Mesothelial cell of epicardium (in vitro differentiated cells): Measurements from ENCODE around the gene MAEA. TPM values are rescaled to one million over a fixed set of nuclear protein-coding genes. Genes with fewer than 3 reads are reported as not detected.

Experiments used
- DNase-seq, 2 experiments: peaks; one replicate each; pipeline ENCODE4 v3.0.0; 2021; ENCODE audit warnings: low spot score in 2 of 2; ENCODE audit not compliant: unreplicated experiment in 2 of 2
- H3K27ac Mint-ChIP-seq: 2 replicates; pipeline ENCODE4 v1.8.0; 2021; ENCODE audit warnings: mixed read lengths
- H3K27me3 Mint-ChIP-seq: 2 replicates; pipeline ENCODE4 v1.8.0; 2021; ENCODE audit warnings: low read depth, mixed read lengths
- H3K36me3 Mint-ChIP-seq: 2 replicates; pipeline ENCODE4 v1.8.0; 2021; ENCODE audit warnings: mixed read lengths
- H3K4me1 Mint-ChIP-seq: 2 replicates; pipeline ENCODE4 v1.8.0; 2021; ENCODE audit warnings: mixed read lengths
- H3K4me3 Mint-ChIP-seq: 2 replicates; pipeline ENCODE4 v1.8.0; 2021; ENCODE audit warnings: mild to moderate bottlenecking, moderate library complexity, mixed read lengths
- H3K9me3 Mint-ChIP-seq: 2 replicates; pipeline ENCODE4 v1.8.0; 2021; ENCODE audit warnings: mixed read lengths
- total RNA-seq: library from RNA; stranded (reverse); gene quantifications from 3 replicates; pipeline ENCODE4 v1.2.1, GENCODE V29; 2021
- TF ChIP-seq, protein P1 (sequence below): fragments of 200-600 bp; sonication (generic); IDR thresholded peaks from one replicate; pipeline ENCODE4 v1.5.0; 2021; ENCODE audit warnings: antibody characterized with exemption; ENCODE audit not compliant: unreplicated experiment

Gene MAEA
- total RNA-seq, 1 donor from 2014 or later, result 73.4 TPM

GRCh38 chr4:1252928-1253492 lies 36.7 kb upstream of the MAEA start:
- Mint-ChIP-seq H3K4me1 (no peaks in the 10 kb centered on the region), H3K27ac (no peak overlapping the region), H3K9me3 (peaks cover 56% of the 10 kb centered on the region), H3K4me3 (no peak overlapping the region), H3K36me3 (peaks cover 48% of the 10 kb centered on the region), H3K27me3 (no peaks in the 10 kb centered on the region)
- no peak for DNase-seq
- TF ChIP-seq, protein P1, sequence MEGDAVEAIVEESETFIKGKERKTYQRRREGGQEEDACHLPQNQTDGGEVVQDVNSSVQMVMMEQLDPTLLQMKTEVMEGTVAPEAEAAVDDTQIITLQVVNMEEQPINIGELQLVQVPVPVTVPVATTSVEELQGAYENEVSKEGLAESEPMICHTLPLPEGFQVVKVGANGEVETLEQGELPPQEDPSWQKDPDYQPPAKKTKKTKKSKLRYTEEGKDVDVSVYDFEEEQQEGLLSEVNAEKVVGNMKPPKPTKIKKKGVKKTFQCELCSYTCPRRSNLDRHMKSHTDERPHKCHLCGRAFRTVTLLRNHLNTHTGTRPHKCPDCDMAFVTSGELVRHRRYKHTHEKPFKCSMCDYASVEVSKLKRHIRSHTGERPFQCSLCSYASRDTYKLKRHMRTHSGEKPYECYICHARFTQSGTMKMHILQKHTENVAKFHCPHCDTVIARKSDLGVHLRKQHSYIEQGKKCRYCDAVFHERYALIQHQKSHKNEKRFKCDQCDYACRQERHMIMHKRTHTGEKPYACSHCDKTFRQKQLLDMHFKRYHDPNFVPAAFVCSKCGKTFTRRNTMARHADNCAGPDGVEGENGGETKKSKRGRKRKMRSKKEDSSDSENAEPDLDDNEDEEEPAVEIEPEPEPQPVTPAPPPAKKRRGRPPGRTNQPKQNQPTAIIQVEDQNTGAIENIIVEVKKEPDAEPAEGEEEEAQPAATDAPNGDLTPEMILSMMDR, result no peak

GRCh38 chr4:1253831-1254230 lies 35.9 kb upstream of the MAEA start:
- Mint-ChIP-seq H3K4me1 (no peaks in the 10 kb centered on the region), H3K4me3 (no peak overlapping the region), H3K27ac (no peak overlapping the region), H3K27me3 (no peaks in the 10 kb centered on the region), H3K36me3 (peaks cover 48% of the 10 kb centered on the region), H3K9me3 (peaks cover 62% of the 10 kb centered on the region)
- TF ChIP-seq, protein P1, result no peak
- no peak for DNase-seq

GRCh38 chr4:1255151-1255550 lies 34.5 kb upstream of the MAEA start:
- TF ChIP-seq, protein P1, result no peak
- no peak for DNase-seq
- Mint-ChIP-seq H3K4me3 (no peak overlapping the region), H3K9me3 (peaks cover 71% of the 10 kb centered on the region), H3K27me3 (no peaks in the 10 kb centered on the region), H3K4me1 (no peaks in the 10 kb centered on the region), H3K27ac (no peak overlapping the region), H3K36me3 (peaks cover 43% of the 10 kb centered on the region)

GRCh38 chr4:1255699-1256098 lies 34.0 kb upstream of the MAEA start:
- peaks cover 4% of the 10 kb centered on the region for H3K27me3 Mint-ChIP-seq
- no peak for DNase-seq
- peaks cover 37% of the 10 kb centered on the region for H3K36me3 Mint-ChIP-seq
- H3K4me3 Mint-ChIP-seq, result no peak overlapping the region
- H3K9me3 Mint-ChIP-seq, result peaks cover 71% of the 10 kb centered on the region
- H3K4me1 Mint-ChIP-seq, result no peaks in the 10 kb centered on the region
- TF ChIP-seq, protein P1, result no peak
- H3K27ac Mint-ChIP-seq, result no peak overlapping the region

GRCh38 chr4:1258457-1258856 lies 31.2 kb upstream of the MAEA start:
- Mint-ChIP-seq H3K36me3 (peaks cover 17% of the 10 kb centered on the region), H3K4me1 (no peaks in the 10 kb centered on the region), H3K27ac (no peak overlapping the region), H3K9me3 (peaks cover 60% of the 10 kb centered on the region), H3K4me3 (no peak overlapping the region), H3K27me3 (peaks cover 7% of the 10 kb centered on the region)
- TF ChIP-seq, protein P1, result no peak
- no peak for DNase-seq

DNA sequence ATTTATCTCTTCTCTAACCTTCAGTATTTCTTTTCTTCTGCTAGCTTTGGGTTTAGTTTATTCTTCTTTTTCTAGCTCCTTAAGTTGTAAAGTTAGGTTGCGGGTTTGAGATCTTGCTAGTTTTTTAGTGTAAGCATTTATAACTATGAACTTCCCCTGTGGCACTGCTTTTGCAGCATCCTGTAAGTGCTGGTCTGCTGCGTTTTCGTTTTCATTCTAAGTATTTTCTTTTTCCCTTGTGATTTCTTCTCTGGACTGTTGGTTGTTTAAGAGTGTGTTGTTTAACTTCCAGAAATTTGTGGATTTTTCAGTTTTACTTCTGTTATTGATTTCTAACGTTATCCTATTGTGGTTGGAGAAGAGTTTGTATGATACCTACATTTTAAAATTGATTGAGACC lies 29.7 kb upstream of the MAEA start:
- H3K27ac Mint-ChIP-seq, result no peak overlapping the region
- H3K27me3 Mint-ChIP-seq, result peaks cover 7% of the 10 kb centered on the region
- peaks cover 10% of the 10 kb centered on the region for H3K36me3 Mint-ChIP-seq
- TF ChIP-seq, protein P1, result no peak
- H3K4me1 Mint-ChIP-seq, result no peaks in the 10 kb centered on the region
- H3K4me3 Mint-ChIP-seq, result no peak overlapping the region
- DNase-seq, result no peak
- H3K9me3 Mint-ChIP-seq, result peaks cover 46% of the 10 kb centered on the region
